HG03521 (cell line): ENCODE data around the gene LY86.
"Not testable (repeated sequence)": the region's sequence is repeated elsewhere in the genome, so short reads cannot be mapped to it uniquely, and the experiment has no call there.

ENCODE experiments used
- ATAC-seq: cut with Tn5 transposase; IDR thresholded peaks from one replicate; pipeline ENCODE4 v1.9.1; 2021; ENCODE audit warnings: mild to moderate bottlenecking, moderate library complexity; ENCODE audit not compliant: unreplicated experiment

Gene LY86

DNA sequence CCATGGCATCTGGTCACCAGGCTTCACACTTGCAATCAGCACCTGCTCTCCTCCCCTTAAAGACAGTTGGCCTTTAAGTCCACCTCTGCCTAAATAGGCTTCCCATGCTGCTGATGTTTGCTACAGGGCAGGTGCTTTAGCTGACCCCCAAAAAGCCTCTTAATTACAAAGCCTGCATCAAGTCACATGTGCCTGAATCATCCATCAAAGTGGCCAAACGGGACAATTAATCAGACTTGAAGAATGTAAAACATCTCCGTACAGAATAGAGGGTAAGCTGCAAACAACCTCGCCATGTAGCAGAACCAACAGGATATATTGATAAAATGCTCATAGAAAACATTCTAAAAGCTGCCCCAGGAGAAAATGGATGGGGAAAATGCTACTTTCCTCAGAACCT, 7.4 kb downstream of the LY86 start:
- no peak for ATAC-seq

GRCh38 chr6:6596529-6597328, 8.2 kb downstream of the LY86 start:
- no peak for ATAC-seq

GRCh38 chr6:6597682-6598081, 9.2 kb downstream of the LY86 start:
- ATAC-seq: no peak

- ATAC-seq: no peak
Observed at GRCh38 chr6:6599468-6599873, 11.0 kb downstream of the LY86 start.

DNA sequence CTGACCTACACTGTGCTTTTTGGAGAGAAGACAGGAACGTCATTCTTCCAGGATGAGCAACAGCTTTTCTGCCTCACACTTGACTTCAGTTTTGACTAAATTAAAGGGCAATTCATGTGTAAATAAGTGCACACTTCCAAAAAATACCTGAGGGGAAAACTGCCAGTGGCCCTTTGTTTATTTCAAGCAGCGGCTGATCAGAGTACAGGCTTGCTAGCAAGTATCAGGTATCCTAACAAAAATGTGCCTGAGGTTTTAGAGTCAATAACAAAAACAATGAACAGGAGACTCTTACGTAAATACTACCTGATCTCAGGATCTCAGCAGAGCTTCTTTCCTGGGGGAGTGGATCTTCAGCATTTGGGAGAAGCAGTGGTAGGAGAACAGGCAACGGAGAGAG, 12.4 kb downstream of the LY86 start:
- ATAC-seq: no peak

GRCh38 chr6:6602262-6602661, 13.7 kb downstream of the LY86 start:
- ATAC-seq: no peak

GRCh38 chr6:6603317-6603716, 14.8 kb downstream of the LY86 start:
- ATAC-seq: no peak

DNA sequence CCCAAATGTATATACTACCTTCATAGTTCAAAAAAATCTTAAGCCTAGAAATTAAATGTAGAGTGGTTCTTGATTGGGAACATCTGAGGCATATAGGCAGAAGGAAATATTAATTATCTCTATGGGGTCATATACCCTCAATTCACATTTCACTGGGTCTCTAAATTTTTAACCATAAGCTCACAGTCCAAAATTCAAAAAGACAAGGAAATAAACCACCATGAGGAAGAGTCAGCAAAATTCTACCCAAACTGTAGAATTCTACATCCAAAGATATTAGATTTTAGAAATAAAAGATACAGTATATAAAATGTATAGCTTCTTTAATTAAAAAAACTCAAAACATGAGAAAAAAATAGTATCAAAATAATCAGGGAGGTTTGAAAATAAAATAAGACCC, 15.5 kb downstream of the LY86 start:
- no peak for ATAC-seq

DNA sequence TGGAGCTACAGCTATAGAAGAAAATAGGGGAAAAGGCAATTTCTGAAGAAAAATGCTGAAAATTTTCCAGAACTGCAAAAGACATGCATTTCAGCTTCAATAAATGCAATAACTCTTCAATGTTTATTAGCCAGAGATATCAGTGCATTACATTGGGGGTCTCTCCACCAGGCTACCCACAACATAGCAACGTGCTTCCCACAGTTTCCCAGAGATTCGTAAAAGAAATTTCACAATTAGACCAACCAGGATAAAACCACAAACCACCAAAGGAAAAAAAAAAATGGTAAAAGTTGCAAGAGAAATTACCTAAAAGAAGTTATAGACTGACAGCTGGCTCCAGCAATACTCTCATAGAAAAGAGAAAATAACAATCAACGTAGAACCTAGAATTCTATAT, 16.0 kb downstream of the LY86 start:
- no peak for ATAC-seq

GRCh38 chr6:6605873-6606272, 17.4 kb downstream of the LY86 start:
- no peak for ATAC-seq

DNA sequence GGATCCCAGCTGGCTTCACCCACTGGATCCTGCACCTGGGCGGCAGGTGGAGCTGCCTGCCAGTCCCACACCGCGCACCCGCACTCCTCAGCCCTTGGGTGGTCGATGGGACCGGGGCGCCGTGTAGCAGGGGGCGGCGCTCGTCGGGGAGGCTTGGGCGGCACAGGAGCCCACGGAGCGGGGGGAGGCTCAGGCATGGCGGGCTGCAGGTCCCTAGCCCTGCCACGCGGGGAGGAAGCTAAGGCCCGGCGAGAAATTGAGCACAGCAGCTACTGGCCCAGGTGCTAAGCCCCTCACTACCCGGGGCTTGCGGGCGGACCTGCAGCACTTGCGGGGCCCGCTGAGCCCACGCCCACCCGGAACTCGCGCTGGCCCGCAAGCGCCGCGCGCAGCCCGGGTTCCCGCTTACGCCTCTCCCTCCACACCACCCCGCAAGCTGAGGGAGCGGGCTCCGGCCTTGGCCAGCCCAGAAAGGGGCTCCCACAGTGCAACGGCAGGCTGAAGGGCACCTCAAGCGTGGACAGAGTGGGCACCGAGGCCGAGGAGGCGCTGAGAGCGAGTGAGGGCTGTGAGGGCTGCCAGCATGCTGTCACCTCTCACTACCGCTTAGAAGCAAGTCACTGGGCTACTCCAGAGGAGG, 18.0 kb downstream of the LY86 start:
- ATAC-seq: not testable (repeated sequence)

- no peak for ATAC-seq
Observed at GRCh38 chr6:6609450-6609849, 20.9 kb downstream of the LY86 start.

DNA sequence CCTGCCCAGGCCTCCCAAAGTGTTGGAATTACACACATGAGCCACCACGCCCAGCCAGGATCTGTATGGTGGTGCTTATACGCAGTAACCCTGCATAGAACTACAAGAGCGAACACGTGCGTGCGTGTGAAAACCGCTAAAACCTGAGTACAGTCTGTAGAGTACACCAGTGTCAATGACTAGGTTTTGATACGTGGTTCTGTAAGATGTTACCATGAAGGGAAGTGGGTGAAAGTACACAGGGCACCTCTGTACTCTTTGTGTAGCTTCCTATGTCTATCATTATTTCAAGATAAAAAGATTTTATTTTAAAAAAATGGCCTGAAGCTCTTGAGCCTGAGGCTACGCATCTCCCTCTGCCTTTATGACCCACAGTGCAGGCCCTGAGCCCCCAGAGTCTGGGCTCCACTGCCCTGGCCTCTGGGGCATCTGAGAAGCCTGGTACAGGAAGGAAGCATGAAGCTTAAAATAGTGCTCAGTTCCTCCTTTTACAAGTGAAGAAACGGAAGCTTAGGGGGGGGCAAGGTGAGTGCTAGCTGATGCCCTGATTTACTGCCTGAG, 21.6 kb downstream of the LY86 start:
- peak; percentile 81 for ATAC-seq

DNA sequence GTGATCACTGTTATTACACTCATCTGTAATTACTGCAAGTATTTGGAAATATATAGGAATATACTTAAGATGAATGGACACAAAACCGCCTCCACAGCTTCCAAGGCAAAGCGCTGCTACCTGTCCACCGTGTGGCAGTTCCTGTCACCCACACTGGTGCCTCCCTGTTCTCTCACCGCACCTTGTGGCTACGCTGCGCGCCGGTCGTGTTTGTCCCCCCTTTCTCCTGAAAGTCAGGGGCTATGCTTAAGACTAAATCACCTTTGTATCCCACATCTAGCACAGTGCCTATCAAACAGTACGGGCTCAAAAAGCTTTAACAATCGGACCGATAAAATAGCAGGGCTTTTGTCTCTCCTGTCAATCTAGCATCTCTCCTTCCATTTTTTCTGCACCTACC, 23.0 kb downstream of the LY86 start:
- ATAC-seq: no peak

GRCh38 chr6:6612308-6612707, 23.8 kb downstream of the LY86 start:
- ATAC-seq: no peak

DNA sequence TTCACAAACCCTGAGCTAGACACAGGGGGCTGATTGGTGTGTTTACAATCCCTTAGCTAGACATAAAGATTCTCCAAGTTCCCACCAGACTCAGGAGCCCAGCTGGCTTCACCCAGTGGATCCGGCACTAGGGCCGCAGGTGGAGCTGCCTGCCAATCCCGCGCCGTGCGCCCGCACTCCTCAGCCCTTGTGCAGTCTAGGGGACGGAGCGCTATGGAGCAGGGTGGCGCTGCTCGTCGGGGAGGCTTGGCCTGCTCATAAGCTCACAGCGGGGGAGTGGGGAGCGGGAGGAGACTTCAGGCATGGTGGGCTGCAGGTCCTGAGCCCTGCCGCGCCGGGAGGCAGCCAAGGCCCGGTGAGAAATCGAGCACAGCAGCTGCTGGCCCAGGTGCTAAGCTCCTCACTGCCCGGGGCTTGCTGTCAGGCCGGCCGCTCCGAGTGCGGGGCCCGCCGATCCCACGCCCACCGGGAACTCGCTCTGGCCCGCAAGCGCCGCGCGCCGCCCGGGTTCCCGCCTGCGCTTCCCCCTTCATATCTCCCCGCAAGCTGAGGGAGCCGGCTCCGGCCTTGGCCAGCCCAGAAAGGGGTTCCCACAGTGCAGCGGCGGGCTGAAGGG, 24.7 kb downstream of the LY86 start:
- ATAC-seq: not testable (repeated sequence)

- ATAC-seq: no peak
Observed at GRCh38 chr6:6614096-6614982, 25.8 kb downstream of the LY86 start.

DNA sequence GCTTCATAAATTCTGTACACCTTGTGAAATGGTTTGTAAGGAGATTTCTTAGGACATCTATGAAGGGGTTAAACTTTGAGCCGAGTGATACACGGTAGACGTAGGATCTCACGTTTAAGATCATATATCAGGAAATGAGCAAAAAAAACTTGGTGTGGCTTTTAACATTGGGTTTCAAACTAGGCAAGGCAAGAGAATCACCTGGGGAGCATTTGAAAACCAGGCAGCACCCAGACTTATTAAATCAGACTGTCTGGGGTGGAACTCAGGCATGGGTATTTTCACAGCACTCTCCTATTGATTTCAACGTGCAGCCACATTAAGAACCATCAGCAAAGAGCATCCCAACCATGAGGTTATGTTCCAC, 26.4 kb downstream of the LY86 start:
- no peak for ATAC-seq

DNA sequence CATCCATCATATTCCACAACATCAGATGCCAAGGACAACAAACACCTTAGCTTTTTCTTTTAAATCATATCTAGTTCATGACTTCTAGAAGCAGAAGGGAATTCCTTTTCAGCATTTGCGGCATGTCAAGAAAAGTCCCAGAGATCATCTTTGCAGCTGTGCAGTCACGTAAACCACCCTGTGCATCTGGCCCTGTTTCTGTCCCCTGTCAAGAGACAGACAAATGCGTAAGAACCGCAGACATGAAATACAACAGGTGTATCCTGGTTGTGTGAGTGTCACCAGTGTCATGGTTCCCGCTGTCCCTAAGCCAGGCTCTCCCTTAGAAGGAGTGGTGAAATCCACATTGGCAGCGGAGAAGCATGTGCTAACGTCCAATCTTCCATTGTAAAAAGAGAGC, 28.1 kb downstream of the LY86 start:
- no peak for ATAC-seq

DNA sequence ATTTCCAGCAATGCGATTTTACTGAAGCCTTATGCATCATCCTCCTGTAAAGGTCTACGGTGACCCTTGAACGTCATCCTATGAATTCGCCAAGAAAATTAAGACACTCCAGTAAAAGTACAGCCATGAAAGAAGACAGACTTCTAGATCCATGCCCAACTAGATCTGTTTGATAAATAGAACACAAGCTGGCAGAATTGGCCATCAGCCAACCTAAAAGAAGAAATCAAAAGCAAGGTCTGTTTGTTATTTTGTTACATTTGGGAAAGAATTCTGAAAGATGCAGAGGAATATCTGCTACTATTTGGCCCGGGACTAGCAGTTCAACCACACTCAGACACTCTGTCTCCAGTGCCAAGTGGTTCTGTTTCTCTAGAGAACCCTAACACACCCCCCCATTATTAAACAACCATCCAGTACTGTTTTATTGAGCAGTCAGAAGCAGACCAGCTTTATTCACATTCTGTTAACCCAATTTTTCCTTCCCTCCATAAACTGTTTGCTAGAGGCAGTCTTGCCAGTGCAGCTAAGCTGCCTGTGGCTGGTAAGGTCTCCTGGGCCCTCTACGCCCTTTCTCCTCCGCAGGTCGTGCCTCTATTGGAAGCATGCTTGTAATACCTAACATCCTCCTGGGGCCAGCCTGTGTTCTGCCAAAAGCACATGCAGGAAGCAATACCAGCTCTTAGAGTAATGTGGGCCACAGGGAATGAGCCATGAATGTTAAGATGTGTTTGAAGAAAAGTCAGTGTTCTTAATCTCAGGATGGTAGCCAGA, 30.7 kb downstream of the LY86 start:
- ATAC-seq: no peak
